GM12891 (cell line): Measurements from ENCODE around the gene HSPB6.

Experiments
- DNase-seq: peaks from one replicate; pipeline ENCODE4 v3.0.0; 2011; ENCODE audit warnings: low spot score; ENCODE audit not compliant: insufficient read length
- FAIRE-seq: peaks from 2 replicates; lab custom pipeline; 2011; peaks lifted over from hg19 to GRCh38; lab: Jason Lieb, UNC
- PAX5 ChIP-seq: IDR thresholded peaks from 2 replicates; pipeline ENCODE4 v1.6.1; 2011; ENCODE audit warnings: low read length, moderate library complexity, mild to moderate bottlenecking; ENCODE audit not compliant: insufficient read depth, severe bottlenecking
- POLR2A ChIP-seq: IDR thresholded peaks from 2 replicates; pipeline ENCODE4 v1.6.1; 2011; ENCODE audit warnings: low read depth, low read length, control low read depth
- POLR2AphosphoS5 ChIP-seq: IDR thresholded peaks from 2 replicates; pipeline ENCODE4 v1.6.1; 2011; ENCODE audit warnings: low read depth, low read length, control low read depth
- POU2F2 ChIP-seq: IDR thresholded peaks from 2 replicates; pipeline ENCODE4 v1.6.1; 2011; ENCODE audit warnings: low read depth, mild to moderate bottlenecking, control low read depth, low read length, moderate library complexity
- SPI1 ChIP-seq: IDR thresholded peaks from 2 replicates; pipeline ENCODE4 v1.6.1; 2011; ENCODE audit warnings: low read depth, low read length, control low read depth
- TAF1 ChIP-seq: IDR thresholded peaks from 2 replicates; pipeline ENCODE4 v1.6.1; 2011; ENCODE audit warnings: low read depth, low read length, control low read depth

Gene HSPB6

DNA sequence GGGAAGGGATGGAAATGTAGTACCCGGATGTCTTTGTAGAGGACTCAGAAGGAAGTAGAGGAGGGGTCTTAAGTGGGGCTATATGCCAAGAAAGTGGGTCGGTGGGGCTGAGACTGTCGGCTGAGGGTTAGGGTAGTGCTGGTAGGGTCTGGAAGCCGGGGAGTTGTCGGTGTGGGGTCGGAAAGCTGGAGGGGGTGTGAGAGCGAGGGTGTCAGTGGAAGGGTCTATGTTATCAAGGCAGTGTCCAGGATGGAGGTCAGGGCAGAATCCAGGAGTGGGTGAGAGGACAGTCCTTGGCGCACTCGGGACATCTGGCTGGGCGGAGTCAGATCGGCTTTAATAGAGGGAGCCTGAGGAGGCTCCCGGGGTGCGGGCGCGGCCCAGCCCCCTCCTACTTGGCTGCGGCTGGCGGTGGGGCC is 1.7 kb downstream of the HSPB6 start:
- no peak for FAIRE-seq
- TF ChIP-seq SPI1 (no peak), POLR2A (no peak), PAX5 (no peak), TAF1 (no peak), POU2F2 (no peak), POLR2AphosphoS5 (no peak)
- no peak for DNase-seq

GRCh38 chr19:35754370-35755130 is 2.3 kb downstream of the HSPB6 start:
- DNase-seq (no peak), FAIRE-seq (no peak)
- TF ChIP-seq POU2F2 (no peak), TAF1 (no peak), PAX5 (no peak)

GRCh38 chr19:35753634-35754369 is 3.0 kb downstream of the HSPB6 start:
- TF ChIP-seq POLR2AphosphoS5, result no peak
- TF ChIP-seq POLR2A, result no peak
- TF ChIP-seq PAX5, result no peak
- no peak for TF ChIP-seq SPI1
- no peak for TF ChIP-seq TAF1
- no peak for TF ChIP-seq POU2F2
- FAIRE-seq (no peak), DNase-seq (no peak)

- TF ChIP-seq POLR2AphosphoS5, result no peak
- TF ChIP-seq POU2F2, result no peak
- TF ChIP-seq SPI1, result no peak
- no peak for TF ChIP-seq TAF1
- no peak for TF ChIP-seq PAX5
- DNase-seq (no peak), FAIRE-seq (no peak)
These were observed 4.0 kb downstream of the HSPB6 start for GRCh38 chr19:35752746-35753350.

GRCh38 chr19:35751839-35752745 is 4.7 kb downstream of the HSPB6 start:
- FAIRE-seq (no peak), DNase-seq (no peak)
- no peak for TF ChIP-seq PAX5

DNA sequence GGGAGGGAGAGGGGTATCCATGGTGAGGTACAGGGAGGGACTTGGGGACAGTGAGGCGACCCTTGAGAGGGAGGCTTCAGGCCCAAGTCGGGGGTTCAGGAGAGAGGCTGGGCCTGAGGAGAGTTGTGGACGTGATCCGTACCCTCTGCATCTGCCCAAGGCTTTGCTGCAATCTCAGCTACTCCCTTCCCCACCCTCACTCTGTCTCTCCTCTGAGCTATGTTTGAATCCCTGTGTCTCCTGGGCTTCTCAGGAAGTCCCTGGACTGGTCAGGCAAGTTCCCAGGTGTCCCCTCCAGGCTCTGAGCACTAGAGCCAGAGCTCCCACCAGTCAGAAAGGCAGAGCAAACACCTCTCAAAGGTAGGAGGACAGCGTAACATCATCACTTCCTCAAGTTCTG is 6.7 kb downstream of the HSPB6 start:
- TF ChIP-seq SPI1 (no peak), PAX5 (no peak)
- no peak for DNase-seq
- FAIRE-seq, result no peak

DNA sequence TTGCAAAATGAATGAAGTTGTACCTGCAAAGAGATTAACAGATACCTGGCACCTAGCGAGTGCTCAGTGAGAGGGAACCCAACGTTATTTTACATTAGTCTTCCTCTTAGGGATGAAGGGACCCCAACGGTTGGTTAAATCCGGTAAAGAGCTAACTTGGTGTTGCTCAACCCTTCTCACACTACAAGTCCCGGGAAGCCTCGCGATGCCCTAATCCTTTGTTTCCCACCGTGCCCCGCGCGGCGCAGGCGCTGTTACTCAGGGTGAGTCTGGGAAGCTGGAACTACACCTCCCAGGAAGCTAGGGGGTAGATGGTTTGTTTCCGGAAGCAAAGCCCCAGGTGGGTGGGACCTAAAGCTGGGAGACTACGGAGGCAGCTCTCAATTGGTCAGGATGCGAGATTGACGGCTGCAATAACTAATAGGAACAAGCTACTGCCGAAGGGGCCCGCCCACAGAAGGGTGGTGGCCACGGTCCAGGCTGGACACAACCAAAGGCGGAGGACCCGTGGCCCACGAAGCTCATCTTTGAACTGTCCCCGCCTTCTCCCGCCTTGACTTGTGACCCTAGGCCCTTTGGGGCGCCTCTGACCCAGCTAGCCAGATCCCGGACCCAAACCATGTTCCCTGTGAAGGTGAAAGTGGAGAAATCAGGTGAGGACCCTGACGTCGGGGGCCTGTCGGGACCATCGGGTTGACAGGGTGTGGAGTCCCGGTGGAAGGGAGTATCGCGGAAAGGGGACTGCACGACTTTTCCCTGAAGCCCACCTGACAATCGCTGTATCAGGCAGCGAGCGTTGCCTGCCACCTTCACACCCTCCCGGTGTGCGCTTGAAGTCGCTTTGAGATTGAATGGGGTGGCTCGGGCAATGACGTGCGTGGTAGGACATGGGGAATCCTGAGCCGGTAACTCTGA is 8.5 kb downstream of the HSPB6 start, which contains the start of gene LIN37:
Gene LIN37 (plus strand): TSS at position 471 of the 915 bp plus-strand sequence. CDS start 149 bp downstream, at position 620.
- no peak for TF ChIP-seq TAF1
- TF ChIP-seq POU2F2, result peak; percentile 55; the same call in 1 of the 2 replicates
- no peak for TF ChIP-seq PAX5
- no peak for TF ChIP-seq SPI1
- peak; percentile 26; the same call in 1 of the 2 replicates for TF ChIP-seq POLR2A
- TF ChIP-seq POLR2AphosphoS5, result 0 out of 2 replicates have a peak, but pooled peaks have one; percentile 31
- peak; percentile 98 for FAIRE-seq
- DNase-seq, result peak; percentile 84

DNA sequence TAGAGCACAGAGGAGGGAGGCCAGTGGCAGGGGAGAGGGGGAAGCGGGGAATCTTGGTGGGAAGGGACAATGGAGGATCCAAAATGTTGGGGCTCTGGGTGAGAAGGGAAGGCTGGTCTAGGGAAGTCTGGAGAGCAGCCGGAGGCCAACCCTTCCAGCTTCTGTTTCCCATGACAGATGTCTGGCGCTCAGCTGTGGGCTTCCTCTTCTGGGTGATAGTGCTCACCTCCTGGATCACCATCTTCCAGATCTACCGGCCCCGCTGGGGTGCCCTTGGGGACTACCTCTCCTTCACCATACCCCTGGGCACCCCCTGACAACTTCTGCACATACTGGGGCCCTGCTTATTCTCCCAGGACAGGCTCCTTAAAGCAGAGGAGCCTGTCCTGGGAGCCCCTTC is 10.3 kb downstream of the HSPB6 start:
- DNase-seq, result no peak
- TF ChIP-seq POU2F2, result no peak
- no peak for FAIRE-seq

DNA sequence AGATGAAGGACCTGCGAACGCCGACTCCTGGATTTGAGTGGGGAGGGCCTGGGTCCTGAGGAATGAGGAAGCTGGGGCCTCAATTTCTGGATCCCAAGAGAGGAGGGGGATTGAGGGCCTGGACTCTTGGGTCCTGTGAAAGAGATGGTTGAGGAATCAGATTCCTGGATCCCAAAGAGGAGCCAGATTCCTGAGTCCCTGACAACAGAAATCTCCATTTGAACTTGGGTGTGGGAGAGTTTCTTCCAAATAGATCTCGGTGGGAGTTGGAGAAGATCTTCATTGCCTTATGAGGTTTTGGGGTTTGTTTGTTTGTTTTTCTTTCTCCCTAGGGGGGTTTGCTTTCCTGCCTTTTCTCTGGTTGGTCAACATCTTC is 10.8 kb downstream of the HSPB6 start:
- no peak for TF ChIP-seq PAX5
- TF ChIP-seq POLR2A, result no peak
- TF ChIP-seq TAF1, result no peak
- TF ChIP-seq POU2F2, result no peak
- no peak for TF ChIP-seq POLR2AphosphoS5
- TF ChIP-seq SPI1, result no peak
- DNase-seq (no peak), FAIRE-seq (no peak)
